ENCODE results near the gene SARNP. TPM values are rescaled to one million over a fixed set of nuclear protein-coding genes. Genes with fewer than 3 reads are reported as not detected.

SARNP gene
- total RNA-seq, 1 donor, result 53.6 TPM

DNA sequence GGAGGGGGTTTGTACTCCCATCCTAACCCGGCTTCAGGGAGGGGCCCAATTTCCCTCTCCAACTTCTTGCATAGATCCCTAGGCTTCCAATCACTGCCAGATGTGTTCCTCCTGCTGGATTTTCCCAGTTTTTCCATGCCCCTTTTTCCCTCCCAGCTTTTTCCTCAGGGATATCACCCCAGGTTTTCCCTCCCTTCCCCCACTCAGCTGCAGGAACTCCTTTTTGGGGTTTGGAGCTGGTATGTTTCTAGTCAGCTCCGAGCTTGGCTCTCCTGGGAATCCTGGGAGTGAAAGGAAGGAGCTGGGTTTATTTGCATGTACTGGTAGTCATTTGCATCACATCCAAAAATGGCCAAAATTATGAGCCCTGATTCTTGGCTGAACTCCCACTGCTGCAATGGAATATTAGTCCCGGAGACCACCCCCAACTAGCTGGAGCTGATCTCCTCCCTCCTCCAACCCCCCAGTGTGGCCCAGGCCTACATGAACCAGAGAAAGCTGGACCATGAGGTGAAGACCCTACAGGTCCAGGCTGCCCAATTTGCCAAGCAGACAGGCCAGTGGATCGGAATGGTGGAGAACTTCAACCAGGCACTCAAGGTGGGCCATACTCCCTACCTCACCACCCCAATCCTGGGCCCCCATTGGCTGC is 98.8 kb downstream of the SARNP start:
- Histone ChIP-seq H3K4me3 (ENCODE audit: insufficient read depth, low read length) (peak overlapping the region; percentile 71), H3K36me3 (ENCODE audit: insufficient read depth, low read length) (peaks cover 9% of the 10 kb centered on the region), H3K27ac (ENCODE audit: low read depth, low read length) (peak overlapping the region; percentile 82), H3K4me1 (ENCODE audit: insufficient read depth, low read length) (peaks cover 67% of the 10 kb centered on the region), H3K9me3 (ENCODE audit: low read depth, low read length) (no peaks in the 10 kb centered on the region), H4K20me1 (ENCODE audit: insufficient read depth, low read length) (peaks cover 13% of the 10 kb centered on the region), H3K79me2 (ENCODE audit: insufficient read depth, low read length) (peaks cover 6% of the 10 kb centered on the region), H3K27me3 (ENCODE audit: insufficient read depth, low read length) (no peaks in the 10 kb centered on the region), H2AFZ (ENCODE audit: low read length) (no peak overlapping the region), H3K4me2 (ENCODE audit: insufficient read depth, low read length) (peak overlapping the region; percentile 83)
- TF ChIP-seq, protein P1, sequence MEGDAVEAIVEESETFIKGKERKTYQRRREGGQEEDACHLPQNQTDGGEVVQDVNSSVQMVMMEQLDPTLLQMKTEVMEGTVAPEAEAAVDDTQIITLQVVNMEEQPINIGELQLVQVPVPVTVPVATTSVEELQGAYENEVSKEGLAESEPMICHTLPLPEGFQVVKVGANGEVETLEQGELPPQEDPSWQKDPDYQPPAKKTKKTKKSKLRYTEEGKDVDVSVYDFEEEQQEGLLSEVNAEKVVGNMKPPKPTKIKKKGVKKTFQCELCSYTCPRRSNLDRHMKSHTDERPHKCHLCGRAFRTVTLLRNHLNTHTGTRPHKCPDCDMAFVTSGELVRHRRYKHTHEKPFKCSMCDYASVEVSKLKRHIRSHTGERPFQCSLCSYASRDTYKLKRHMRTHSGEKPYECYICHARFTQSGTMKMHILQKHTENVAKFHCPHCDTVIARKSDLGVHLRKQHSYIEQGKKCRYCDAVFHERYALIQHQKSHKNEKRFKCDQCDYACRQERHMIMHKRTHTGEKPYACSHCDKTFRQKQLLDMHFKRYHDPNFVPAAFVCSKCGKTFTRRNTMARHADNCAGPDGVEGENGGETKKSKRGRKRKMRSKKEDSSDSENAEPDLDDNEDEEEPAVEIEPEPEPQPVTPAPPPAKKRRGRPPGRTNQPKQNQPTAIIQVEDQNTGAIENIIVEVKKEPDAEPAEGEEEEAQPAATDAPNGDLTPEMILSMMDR (IDR thresholded peaks at IDR 0.05; ENCODE audit: extremely low read depth, low read depth, low read length), result no peak
- peak; percentile 49 for DNase-seq (ENCODE audit: insufficient read length, low spot score, missing footprints)

DNA sequence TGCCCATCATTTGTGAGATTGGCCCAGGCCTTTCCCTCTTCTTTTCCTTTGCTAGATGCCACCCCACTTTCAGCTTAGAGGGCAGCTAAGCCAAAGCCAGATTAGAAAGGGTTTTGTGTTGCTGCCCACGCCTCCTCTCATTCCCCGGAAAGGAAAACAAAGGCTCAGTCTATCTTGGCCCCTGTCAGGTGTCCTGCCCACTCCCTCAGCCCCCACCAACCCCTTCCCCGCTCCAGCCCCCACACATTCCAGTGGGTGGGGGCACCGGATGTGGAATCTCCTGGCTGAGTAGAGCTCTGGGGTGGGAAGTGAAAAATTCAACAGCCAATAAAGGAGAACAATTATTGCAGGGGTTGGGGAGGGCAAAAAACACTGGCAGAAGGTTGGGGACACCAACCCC is 99.5 kb downstream of the SARNP start:
- Histone ChIP-seq H3K4me2 (ENCODE audit: insufficient read depth, low read length) (peak overlapping the region; percentile 83), H3K36me3 (ENCODE audit: insufficient read depth, low read length) (peaks cover 2% of the 10 kb centered on the region), H4K20me1 (ENCODE audit: insufficient read depth, low read length) (peaks cover 8% of the 10 kb centered on the region), H3K27me3 (ENCODE audit: insufficient read depth, low read length) (no peaks in the 10 kb centered on the region), H3K79me2 (ENCODE audit: insufficient read depth, low read length) (peaks cover 6% of the 10 kb centered on the region), H2AFZ (ENCODE audit: low read length) (no peak overlapping the region), H3K4me1 (ENCODE audit: insufficient read depth, low read length) (peaks cover 68% of the 10 kb centered on the region), H3K9me3 (ENCODE audit: low read depth, low read length) (no peaks in the 10 kb centered on the region), H3K27ac (ENCODE audit: low read depth, low read length) (peak overlapping the region; percentile 82), H3K4me3 (ENCODE audit: insufficient read depth, low read length) (peak overlapping the region; percentile 71)
- TF ChIP-seq, protein P1 (IDR thresholded peaks at IDR 0.05; ENCODE audit: extremely low read depth, low read depth, low read length), result no peak
- peak; percentile 78 for DNase-seq (ENCODE audit: insufficient read length, low spot score, missing footprints)

DNA sequence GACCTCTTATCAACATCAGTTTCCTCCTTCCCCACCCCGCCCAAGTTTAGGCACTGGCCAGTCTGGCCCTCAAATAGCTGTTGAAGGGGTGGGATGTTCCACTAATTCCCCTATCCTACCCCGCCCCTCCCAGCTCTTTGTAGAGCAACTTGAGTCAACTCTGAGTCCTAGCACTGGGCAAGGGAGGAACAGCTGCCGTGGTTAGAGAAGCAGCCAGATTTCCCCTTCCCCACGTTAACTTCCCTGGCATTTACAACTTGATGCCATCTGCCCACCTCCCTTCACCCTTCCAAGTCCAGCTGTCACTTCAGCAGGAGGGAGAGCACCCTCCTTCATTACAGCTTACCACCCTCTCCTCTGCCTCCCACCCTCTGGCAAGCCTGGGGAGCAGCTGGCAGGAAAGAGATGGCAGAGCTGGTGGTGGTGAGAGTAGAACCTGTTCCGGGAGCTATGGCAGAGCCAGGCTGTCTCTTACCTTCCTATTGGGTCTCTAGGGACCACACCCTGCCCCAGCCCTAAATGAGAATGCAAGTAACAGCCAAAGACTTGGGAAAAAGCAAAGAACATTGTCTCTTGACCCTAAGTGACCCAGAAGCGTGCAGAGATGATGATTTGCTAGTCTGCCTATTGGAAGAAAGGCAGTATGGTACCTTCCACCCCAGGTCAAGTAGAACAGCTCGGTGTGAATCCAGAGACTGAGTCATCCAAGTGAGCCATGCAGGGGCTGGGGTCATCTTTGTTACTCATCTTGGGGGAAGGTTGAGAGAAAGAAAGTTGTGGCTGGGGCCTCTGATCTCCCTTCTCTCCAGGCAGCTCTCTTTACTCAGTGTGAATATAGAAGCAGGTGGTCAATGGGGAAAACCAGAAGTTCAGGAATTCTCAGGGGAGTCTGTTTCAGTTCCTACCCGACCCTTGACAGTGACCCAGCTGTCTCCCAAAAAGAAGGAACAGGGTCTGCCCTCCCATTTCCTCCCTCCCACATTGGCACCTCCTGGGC is 100.2 kb downstream of the SARNP start:
- Histone ChIP-seq H3K79me2 (ENCODE audit: insufficient read depth, low read length) (peaks cover 6% of the 10 kb centered on the region), H3K9me3 (ENCODE audit: low read depth, low read length) (no peaks in the 10 kb centered on the region), H2AFZ (ENCODE audit: low read length) (no peak overlapping the region), H3K36me3 (ENCODE audit: insufficient read depth, low read length) (no peaks in the 10 kb centered on the region), H3K4me2 (ENCODE audit: insufficient read depth, low read length) (peak overlapping the region; percentile 83), H3K27me3 (ENCODE audit: insufficient read depth, low read length) (no peaks in the 10 kb centered on the region), H3K4me3 (ENCODE audit: insufficient read depth, low read length) (peak overlapping the region; percentile 71), H4K20me1 (ENCODE audit: insufficient read depth, low read length) (peaks cover 8% of the 10 kb centered on the region), H3K27ac (ENCODE audit: low read depth, low read length) (peak overlapping the region; percentile 82), H3K4me1 (ENCODE audit: insufficient read depth, low read length) (peaks cover 75% of the 10 kb centered on the region)
- TF ChIP-seq, protein P1 (IDR thresholded peaks at IDR 0.05; ENCODE audit: extremely low read depth, low read depth, low read length), result no peak
- DNase-seq (ENCODE audit: insufficient read length, low spot score, missing footprints), result peak; percentile 56

DNA sequence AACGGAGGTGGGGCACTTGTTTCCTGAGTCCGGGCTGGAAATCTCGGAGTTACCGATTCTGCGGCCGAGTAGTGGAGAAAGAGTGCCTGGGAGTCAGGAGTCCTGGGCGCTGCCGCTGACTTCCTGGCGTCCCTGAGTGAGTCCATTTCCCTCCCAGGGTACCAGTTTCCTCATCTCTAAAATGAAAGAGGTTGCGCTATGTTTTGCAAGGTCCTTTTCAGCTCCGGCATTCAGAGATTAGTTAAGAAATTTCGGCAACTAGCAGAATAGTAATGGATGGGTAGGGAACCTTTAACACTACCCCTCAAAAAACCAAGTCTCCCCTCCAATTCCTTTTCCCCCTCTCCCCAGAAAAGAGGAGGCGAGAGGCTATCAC is 101.0 kb downstream of the SARNP start:
- peaks cover 78% of the 10 kb centered on the region for H3K4me1 ChIP-seq (ENCODE audit: insufficient read depth, low read length)
- peak overlapping the region; percentile 71 for H3K4me3 ChIP-seq (ENCODE audit: insufficient read depth, low read length)
- H3K27me3 ChIP-seq (ENCODE audit: insufficient read depth, low read length), result no peaks in the 10 kb centered on the region
- peak overlapping the region; percentile 82 for H3K27ac ChIP-seq (ENCODE audit: low read depth, low read length)
- H2AFZ ChIP-seq (ENCODE audit: low read length), result peak overlapping the region; percentile 58
- TF ChIP-seq, protein P1 (IDR thresholded peaks at IDR 0.05; ENCODE audit: extremely low read depth, low read depth, low read length), result no peak
- DNase-seq (ENCODE audit: insufficient read length, low spot score, missing footprints), result peak; percentile 13
- no peaks in the 10 kb centered on the region for H3K36me3 ChIP-seq (ENCODE audit: insufficient read depth, low read length)
- H3K4me2 ChIP-seq (ENCODE audit: insufficient read depth, low read length), result peak overlapping the region; percentile 83
- H3K9me3 ChIP-seq (ENCODE audit: low read depth, low read length), result no peaks in the 10 kb centered on the region
- peaks cover 6% of the 10 kb centered on the region for H3K79me2 ChIP-seq (ENCODE audit: insufficient read depth, low read length)
- peaks cover 4% of the 10 kb centered on the region for H4K20me1 ChIP-seq (ENCODE audit: insufficient read depth, low read length)
